Hippocampal formation (tissue), 2 donors: ENCODE data around the gene ADGRG6.
"Not testable (repeated sequence)": the region's sequence is repeated elsewhere in the genome, so short reads cannot be mapped to it uniquely, and the experiment has no call there.

Source experiments
- DNase-seq, 2 donors: peaks; one replicate each; lab custom pipeline; 2025; lab: John Stamatoyannopoulos, UW

The ADGRG6 gene

DNA sequence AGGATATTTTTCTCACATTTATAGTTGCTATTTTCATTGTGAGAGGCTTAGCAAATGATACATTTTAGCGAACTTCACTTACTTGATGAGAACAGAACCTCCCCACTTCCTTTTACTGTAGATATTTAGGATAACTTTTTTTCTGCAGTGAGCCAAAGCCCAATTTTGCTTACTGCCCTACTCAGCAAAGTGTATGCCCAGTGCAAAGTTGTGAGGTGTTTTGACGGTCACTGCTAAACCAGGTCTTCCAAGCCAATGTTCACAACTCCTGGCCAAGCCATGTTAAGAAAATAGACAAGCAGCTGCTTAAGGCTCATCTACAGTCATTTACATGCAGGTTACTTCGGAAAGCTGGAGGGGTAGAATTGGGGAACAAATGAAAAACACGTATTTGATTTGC lies 144.8 kb downstream of the ADGRG6 start:
- no peak for DNase-seq

DNA sequence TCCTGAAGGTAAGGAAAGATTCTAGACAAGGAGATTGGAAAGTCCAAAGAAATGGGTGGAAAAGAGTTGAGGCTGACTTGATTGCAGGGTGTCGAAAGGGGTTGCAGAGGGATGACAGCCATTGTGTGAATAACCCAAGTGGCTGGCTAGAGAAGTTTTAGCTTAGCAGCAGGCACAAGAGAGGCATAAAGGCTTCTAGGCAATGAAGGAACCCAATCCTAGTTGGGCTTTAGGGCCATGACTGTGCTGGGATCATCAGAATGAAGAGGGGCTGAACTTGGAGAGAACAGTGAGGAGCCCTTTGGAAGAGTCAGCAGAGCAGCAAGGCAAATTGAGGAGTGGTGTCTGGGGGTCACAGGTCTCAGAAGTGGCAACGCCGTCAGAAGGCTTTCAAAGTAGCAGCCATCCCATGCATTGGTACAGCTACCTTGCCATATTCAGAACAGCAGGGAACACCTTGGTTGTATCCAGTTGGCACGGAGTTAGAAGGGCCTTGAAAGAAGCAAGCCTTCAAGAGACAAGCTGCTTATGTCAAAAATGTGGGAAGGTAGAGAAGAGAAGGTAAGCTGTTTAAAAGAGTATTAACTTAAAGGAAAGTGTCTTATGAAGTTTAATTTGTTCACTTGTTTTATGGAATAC lies 146.4 kb downstream of the ADGRG6 start:
- DNase-seq, result no peak

DNA sequence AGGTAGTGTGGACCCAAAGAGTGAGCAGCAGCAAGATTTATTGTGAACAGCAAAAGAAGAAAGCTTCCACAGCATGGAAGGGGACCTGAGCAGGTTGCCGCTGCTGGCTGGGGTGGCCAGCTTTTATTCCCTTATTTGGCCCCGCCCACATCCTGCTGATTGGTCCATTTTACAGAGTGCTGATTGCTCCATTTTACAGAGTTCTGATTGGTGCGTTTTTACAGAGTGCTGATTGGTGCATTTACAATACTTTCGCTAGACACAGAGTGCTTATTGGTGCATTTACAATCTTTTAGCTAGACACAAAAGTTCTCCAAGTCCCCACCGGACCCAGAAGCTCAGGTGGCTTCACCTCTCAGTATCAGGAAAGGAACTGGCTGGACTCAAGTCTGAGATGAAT lies 149.0 kb downstream of the ADGRG6 start:
- DNase-seq, result not testable (repeated sequence)

DNA sequence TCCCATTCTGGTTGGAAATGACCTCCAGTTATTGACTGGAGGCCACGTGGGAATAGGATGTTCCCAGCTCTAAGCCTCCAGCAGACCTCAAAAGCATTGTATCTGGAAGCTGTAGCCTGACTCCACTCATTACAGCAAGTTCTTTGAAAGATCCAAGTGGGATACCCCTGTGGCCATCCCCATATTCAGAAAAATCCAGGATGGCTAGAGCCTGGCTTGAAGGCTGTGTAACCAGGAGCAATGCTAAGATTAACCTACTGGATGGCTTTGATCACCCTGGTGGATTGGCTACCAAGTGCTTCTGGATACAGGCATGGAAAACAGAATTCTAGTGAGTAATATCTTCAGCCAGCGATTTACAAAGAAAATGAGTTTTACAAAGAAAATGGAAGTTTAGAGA lies 151.2 kb downstream of the ADGRG6 start:
- no peak for DNase-seq

DNA sequence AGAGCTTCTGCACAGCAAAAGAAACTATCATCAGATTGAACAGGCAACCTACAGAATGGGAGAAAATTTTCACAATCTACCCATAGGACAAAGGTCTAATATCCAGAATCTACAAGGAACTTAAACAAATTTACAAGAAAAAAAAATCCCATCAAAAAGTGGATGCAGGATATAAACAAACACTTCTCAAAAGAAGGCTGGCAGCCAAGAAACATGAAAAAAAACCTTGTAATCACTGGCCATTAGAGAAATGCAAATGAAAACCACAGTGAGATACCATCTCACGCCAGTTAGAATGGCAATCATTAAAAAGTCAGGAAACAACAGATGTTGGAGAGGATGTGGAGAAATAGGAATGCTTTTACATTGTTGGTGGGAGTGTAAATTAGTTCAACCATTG lies 152.4 kb downstream of the ADGRG6 start:
- not testable (repeated sequence) for DNase-seq

DNA sequence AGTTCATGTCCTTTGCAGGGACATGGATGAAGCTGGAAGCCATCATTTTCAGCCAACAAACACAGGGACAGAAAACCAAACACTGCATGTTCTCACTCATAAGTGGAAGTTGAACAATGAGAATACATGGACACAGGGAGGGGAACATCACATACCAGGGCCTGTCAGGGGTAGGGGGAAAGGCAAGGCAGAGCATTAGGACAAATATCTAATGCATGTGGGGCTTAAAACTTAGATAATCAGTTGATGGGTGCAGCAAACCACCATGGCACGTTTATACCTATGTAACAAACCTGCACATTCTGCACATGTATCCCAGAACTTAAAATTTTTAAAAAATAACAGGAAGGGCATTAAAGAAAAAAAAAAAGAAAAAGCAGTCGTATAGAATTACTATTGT lies 153.0 kb downstream of the ADGRG6 start:
- DNase-seq, result not testable (repeated sequence)

DNA sequence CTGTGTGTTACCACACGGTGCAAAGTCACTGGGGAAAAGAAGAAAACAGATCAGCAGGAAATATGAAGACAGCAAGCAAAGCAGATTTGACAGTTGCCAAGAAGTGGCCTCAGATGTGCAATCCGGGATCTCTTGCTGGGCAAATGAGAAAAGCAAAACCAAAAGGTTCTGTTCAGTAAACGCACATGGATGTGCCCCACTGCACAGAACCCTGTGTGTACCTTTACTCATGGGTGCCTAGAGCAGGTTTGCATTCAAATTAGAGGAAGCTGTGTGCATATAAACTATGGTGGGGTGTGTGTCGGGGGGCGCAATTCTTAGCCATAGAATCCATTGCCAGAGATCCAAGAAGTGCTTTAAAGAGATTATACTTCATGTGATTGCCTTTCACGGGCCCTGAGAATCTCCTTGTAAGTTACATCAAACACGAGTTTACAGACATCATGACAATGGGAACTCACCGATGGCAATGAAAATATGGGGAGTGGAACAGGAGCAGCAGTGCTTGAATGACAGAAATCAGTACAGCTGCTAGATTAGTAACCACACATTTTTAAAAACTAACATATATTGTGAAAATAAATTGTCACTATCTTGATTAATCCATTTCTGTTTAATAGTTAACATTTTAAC lies 154.3 kb downstream of the ADGRG6 start:
- DNase-seq, result no peak

DNA sequence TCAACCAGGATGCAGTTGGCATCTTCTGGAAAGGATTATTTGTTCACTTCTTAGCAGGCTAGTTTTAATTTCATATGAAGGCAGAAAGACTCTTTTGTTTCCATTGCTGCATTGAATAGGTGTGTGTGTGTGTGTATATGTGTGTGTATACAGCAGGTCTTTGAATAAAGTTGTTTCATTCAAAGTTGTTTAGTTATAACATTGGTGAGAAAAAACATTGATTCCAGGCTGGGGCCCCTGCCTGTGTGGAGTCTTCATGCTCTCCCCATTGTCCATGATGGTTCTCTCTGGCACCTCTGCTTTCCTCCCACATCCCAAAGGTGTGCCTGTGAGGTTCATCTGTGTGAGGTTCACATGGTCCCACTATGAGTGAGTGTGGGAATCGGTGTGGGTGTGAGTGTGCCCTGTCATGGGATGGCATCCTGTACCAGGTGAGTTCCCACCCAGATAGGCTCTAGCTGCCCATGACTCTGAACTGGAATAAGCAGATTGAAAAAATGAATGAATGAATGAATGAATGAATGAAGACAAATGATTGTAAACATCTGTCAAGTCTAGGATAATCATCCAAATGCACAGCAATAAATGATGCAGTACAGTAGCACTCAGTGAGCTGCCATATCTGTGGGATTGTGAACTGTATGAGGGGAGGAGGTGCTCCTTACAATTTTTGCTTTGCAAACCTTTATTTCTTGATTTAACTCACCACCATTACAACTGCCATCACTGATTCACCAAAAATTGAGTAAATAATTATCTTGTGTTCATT lies 156.0 kb downstream of the ADGRG6 start:
- no peak for DNase-seq

DNA sequence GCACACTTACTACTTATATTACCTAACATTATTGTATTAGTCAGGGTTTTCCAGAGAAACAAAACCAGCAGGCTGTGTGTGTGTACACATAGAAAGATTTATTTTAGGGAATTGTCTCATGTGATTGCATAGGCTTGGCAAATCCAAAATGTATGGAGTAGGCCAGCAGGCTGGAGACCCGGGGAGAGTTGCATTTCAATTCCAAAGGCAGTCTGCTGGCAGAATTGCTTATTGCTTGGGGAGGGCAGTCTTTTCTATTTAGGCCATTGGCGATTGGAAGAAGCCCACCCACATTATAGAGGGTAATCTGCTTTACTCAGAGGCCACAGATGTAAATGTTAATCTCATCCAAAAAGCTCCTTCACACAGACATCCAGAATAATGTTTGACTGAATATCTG lies 157.0 kb downstream of the ADGRG6 start:
- no peak for DNase-seq

DNA sequence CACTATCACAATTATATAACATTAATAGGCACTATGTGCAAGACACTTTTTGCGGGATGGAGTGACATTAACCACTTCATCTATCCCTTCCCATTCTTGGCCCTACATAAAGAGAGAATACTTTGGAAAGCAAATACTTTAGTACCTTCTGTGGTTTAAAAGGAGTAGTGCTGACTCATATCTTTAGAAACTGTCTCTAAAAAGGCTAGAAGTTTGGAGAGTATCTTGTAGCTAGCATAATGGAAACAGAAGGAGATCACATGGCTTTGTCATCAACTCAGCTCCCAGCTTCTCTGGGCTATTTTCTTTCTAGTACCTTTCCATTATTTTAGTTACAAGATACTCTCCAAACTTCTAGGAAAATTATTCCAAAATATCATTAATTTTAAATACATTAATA lies 157.5 kb downstream of the ADGRG6 start:
- DNase-seq, result no peak

DNA sequence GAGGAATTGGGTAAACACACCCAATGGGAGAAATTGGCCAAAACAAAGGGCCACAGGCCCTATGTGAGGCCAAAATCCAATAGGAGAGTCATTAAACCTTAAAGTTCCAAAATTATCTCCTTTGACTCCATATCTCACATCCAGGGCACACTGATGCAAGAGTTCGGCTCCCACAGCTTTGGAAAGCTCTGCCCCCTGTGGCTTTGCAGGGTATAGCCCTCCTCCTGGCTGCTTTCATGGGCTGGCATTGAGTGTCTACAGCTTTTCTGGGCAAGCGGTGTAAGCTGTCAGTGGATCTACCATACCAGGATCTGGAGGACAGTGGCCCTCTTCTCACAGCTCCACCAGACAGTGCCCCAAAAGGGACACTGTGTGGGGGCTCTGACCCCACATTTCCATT lies 160.5 kb downstream of the ADGRG6 start:
- DNase-seq, result no peak

DNA sequence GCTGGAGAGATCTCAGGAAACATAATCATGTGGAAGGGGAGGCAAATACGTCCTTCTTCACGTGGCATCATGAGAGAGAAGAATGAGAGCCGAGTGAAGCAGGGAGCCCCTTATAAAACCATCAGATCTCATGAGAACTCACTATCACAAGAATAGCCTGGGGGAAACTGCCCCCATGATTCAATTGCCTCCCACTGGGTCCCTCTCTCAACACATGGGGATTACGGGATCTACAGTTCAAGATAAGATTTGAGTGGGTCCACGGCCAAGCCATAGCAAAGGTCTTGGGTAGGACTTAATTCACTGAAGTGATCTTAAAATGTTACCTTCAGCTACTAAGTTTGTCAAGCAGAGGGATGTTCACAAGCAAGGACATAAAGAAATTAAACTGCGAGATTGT lies 162.2 kb downstream of the ADGRG6 start:
- DNase-seq, result no peak

DNA sequence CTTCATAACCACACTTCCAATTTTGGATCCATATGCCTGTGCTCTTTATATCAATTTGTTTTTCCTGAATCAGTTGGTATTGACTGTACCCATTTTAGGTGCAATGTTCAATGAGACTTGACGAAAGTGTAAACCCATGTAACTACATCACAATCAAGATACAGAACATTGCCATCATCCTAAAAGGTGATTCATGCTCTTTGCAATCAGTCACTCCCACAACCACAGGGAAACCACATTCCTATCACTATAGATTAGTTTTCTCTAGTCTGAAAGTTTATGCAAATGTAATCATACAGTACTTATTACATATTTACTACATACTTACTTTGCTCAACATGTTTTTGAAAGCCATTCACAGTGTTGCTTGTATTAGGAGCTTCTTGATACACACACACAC lies 167.4 kb downstream of the ADGRG6 start:
- DNase-seq, result no peak

DNA sequence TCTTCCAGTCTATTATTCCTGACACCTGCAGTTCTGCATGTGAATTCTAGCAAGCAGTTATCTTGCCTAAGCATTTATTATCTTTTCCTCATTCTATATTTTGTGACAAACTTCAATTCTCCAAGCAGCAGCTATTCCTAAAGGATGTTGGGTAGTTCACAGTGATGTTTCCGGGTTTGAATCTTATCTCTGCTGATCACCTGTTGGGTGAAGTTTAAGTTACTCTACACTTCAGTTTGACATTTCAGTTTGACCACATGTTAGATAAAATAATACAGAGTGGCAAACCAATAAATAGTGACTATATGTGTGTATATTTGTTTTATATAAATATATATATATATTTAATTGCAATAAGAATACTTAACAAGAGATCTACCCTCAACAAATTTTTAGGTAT lies 168.6 kb downstream of the ADGRG6 start:
- DNase-seq, result no peak

DNA sequence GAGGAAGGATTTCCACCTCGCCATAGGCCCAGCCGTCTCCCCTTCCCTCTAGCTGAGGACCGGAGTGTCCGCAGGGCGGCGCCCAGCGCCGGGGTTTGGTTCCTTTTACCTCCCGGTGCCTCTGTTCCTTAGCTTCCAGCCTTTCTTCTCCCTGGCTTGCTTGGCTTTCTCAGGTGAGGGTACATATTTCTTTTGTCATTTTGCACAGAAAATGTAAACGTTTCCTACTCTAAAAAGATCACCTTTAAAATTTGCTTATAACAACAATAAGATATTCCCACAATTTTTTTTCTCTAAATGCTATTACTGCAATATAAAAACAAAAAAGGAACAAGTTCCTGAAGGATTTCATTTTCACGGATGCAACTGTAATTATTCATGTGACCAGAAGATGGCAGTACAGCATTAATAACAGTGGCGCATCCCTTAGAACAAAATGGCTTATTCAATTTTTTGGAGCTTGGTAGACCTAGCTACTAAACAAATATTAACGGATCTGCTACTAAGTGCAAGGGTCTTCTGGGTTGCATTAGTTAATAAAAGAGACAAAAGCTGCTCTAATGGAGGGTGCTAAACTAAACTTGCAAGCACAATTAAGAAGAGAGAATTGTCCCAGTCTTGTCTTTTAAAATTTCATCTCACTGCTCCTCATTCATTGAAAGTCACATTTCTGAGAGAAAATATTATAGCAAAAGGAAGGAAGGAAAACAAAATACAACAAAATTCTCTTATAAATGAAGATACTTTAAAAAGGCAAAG lies 172.9 kb downstream of the ADGRG6 start:
- peak in 1 of 2 donors; percentile 71 for DNase-seq

DNA sequence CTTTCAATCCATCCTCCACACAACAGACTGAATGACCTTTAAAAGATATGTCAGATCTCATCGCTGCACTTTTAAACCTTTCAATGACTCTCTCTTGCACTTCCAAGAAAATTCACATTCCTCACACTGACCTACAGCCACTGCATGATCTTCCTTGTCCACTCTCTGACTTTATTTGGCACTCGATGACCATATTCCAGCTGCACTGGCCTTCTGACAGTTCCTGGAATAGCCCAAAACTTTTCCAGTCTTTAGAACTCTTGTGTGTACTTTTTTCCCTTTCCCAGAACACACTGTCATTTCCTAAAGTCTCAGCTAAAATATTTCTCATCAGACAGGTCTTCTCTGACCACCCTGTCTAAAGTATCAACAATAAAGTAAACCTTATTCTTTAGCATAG lies 174.6 kb downstream of the ADGRG6 start:
- no peak for DNase-seq

DNA sequence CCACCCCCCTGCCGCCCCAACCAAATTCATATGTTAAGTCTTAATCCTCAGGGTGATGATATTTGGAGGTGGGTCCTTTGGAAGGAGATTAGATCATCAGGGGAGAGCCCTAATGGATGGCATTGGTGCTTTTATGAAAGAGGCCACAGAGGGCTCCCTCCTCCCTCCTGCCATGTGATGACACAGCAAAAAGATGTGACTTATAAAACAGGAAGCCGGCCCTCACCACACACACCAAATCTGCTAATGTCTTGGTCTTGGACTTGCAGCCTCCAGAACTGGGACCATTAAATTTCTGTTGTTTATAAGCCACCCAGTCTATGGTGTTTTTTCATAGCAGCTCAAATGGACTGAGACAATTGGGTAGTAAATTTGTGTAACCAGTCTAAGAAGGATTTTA lies 176.3 kb downstream of the ADGRG6 start:
- DNase-seq, result no peak

DNA sequence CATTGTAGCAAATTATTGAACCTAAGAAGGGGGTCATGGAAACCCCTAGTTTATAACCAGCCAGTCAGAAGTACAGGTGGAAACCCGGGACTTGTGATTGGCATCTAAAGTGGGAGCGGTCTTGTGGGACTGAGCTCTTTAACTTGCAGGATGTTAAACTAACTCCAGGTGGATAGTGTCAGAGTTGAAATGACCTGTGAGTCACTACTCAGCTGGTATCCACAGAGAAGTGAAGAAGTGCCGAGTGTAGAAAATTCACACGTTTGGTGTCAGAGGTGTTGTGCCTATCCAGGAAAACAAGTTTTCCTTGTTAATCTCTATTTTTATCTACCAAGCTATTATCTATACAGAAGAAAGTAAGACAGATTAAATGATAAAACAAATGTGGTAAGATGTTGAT lies 179.7 kb downstream of the ADGRG6 start:
- no peak for DNase-seq

DNA sequence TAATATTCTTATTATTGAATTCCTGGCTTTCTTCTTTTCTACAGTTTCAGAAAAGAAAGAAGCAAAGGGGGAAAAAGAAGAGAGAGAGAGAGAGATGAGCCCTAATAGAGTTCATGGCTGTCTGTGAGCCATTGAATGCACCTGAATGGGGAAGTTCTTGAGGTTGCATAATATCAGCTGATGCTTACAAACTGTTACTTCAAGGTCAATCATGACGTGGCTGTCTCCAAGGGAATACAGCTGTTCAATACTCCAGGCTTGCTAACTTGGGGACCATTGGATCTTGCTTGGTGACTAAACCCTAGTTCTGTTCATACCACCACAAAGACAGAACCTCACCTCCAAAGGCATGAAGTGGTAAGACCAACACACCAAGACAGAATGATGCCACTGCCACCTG lies 180.4 kb downstream of the ADGRG6 start:
- DNase-seq, result no peak

DNA sequence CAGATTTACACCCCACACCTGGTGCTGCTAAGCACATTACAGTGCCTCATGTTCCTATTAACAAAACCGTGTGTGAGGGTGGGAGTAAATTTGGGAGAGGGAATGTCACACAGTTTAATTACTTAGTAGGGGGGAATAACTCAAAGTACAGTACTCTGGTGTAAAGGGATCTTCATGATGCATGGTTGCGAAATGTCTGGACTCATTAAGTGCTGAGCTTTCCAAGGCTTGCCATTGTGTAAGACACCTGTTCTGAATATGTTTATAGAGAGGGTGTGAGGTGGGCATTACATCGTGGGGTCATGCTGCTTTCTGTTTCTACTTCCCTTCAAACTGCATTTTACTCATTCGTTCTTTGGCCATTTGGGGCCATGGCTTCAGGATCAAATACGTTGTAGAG lies 181.2 kb downstream of the ADGRG6 start:
- DNase-seq, result no peak

DNA sequence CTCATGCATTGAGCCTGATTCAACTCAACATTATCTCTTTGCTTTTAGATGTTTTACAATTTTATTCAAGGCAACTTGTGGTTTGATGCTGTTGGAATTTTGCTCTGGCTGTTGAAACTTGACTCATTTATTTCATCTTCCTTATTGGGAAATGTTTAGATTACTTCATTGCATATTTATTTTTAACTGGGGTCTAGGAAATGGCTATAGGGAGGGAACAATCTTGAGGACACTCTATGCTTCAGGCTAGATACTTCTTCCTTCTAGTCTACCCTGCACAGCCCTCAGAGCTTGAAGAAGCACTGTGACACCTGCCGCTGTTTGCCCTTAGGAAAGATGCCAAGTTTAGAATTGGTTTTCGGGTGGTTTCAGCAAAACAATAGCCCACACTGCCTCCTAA lies 183.4 kb downstream of the ADGRG6 start:
- DNase-seq, result no peak

DNA sequence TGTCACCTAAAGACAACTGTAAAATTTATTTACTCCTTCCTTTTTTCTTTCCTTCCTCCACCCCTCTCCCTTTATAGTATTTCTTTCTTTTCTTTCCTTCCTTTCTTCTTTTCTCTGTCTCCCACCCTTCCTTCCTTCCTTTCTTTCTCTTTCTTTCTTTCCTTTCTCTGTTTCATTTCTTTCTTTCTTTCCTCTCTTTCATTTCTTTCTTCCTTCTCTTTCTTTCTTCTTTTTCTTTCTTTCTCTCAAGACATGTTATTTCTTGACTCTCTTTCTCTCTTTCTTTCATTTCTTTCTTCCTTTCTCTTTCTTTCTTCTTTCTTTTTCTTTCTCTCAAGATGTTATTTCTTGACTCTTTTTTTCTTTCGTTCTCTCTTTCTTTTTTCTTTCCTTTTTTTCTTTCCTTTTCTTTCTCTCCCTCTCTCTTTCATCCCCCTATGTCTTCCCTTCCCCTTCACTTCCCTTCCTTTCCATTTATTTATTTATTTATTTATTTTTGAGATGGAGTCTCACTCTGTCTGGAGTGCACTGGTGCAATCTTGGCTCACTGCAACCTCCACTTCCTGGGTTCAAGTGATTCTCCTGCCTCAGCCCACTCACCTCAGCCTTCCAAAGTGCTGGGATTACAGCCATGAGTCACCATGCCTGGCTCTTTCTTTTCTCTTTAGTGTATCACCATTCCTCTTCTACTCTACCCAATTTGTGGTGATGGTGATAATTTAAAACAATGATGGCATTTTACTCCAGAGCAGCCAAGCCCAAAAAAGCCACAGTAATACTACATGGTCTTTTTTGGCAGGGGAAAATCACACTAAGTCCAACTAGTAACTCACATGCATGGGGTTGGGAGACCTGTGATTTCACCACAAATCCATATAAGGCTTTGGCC lies 188.2 kb downstream of the ADGRG6 start:
- no peak for DNase-seq
